ENCODE measurements around the gene HCFC1.

The HCFC1 gene

GRCh38 chrX:153921511-153922446, 49.8 kb downstream of the HCFC1 start:
- DNase-seq, result no peak

- no peak for DNase-seq
Measured at GRCh38 chrX:153921070-153921469, 50.5 kb downstream of the HCFC1 start.

GRCh38 chrX:153920546-153920945, 51.1 kb downstream of the HCFC1 start:
- DNase-seq, result no peak

DNA sequence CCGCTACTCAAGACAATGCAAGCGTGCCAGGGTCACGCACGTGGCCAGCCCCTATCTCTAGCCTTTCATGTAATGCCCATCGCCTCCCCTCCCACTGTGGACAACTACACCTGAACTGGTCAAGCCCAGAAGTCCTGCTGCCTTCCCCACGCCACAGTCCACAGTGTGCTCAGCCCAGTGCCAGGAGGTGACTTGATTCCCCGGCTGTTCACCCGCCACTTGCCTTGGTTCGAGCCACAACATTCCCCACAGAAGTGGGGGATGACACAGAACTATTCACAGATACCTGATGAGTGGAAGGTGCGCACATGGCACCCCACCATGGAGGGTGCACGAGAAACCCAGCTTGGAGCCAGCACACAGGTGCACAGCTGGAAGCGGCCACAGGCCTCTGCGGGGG, 52.3 kb downstream of the HCFC1 start:
- no peak for DNase-seq

DNA sequence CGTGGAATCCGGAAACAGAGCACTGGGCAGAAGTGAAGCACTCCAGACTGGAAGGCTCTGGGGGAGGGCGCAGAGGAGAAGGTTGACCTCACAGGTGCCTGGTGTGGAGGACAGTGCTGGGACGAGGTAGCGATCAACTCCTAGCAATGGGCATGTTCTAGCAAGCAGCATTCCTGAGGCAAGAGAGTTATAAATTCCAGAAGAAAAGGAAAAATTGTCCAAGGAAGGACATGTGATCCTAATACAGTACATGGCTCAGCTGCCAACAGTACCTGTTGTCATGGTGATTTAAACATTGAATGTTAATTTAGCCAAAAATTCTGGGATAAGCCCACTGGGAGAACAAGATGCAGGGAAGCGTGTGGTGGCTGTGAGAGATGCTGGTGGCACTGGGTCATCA, 53.7 kb downstream of the HCFC1 start:
- no peak for DNase-seq

DNA sequence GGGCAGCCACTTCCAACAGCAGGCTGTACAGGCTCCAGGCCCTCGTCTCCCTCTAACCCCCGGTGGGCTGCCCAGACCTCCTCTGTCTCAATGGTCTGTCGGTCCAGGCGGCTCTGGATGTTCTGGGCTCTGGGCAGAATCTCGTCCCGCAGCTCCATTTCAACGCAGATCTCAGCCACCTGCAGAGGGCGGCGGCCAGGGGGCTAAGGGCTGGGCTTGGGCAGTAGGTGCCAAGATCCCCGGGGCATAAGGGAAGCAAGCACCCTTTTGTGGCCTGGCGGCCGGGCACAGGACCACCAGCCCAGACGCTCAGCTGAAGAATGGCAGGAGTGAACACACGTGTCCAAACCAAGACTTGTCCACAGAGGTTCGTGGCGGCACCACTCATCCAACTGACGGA, 57.9 kb downstream of the HCFC1 start:
- no peak for DNase-seq

DNA sequence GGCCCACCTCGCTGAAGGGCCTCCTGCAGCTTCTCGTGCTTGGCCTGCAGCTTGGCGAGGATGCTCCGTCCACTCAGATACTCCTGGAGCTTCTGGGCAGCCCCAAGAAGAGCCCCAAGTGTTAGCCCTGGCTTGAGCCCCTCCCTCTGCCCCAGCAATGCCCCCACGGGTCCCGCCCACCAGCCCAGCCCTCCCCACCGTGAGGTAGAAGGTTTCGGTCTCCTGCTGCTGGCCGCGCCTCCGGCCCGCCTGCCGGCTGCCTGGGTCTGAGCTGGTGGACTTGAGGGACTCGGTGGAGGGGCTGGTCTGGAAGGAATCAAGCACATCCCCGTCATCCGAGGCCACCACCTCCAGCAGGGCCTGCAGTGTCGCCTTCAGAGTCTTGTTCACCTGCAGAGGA, 58.4 kb downstream of the HCFC1 start:
- DNase-seq, result no peak

DNA sequence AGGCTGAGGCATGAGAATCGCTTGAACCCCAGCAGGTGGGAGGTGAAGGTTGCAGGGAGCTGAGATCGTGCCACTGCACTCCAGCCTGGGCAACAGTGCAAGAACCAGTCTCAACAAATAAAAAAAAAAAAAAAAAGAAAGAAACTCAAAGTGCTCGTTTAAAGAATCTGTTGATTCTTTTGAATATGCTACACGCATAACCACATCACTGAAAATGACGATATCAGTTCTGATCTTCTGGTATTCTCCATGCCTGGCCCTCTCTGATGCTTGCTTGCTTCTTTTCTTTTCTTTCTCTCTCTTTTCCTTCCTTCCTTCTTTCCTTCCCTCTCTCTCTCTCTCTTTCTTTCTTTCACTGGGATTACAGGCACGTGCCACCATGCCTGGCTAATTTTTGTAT, 59.8 kb downstream of the HCFC1 start:
- no peak for DNase-seq

- DNase-seq, result no peak
Measured at GRCh38 chrX:153910446-153910845, 61.2 kb downstream of the HCFC1 start.

DNA sequence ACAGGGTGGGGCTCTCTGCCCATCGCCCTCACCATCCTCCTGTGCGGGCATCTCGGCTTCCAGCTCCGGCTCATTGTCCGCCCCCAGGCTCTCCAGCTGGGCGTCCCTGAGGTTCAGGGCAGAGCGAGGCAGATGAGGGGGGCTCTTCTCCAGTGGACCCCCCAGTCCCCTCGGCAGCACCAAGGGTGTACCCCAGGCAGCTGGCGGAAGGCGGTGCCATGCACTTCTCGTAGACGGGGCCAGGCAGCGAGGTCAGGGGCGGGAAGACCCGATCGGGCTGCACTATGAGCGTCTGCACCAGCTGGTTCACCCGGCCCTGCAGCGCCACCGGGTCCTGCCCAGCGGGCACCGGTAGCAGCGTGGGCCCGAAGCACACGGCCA, 61.6 kb downstream of the HCFC1 start:
- no peak for DNase-seq

DNA sequence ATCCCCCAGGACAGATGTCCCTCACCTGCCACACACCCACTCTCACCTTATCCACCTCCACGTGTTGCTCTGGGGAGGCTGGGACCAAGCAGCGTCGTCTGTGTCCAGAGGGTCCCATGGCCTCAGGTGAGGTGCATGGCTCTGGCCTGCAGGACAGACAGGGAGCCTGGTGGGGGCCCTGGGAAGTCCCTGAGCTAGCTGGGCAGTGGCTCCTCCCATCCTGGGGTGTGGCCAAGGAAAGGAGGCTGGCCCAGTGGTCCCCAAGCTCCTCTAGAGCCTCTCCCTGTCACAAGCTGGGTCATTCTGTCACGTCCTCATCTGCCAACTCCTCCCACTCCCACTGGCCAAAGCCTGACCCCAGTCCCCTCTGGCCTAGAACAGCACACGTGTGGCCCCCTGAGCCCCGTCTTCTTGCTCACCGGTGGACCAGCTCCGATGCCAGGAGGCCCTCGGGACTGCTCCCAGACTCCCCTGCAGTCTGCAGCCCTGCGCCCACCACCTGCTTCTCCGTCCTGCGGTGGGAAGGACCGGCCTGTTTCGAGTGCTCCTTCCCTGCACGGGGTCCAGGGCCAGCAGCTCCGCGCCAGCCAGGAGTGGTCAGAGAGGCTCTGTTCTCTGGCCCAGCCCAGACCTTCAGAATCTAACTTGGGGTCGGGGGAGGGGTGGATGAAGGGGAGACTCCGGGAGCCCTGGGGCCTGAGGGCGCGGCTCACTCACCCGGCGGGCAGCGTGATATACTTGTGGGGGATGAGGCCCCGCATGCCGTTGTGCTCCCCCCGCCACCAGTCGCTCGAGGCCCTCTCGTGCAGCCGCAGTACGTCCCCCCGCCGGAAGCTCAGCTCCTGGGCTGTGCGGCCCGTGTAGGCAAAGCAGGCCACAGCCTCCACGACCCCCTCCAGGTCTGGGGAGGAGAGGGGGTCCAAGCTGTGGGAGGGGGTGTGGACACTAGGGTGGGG, 62.3 kb downstream of the HCFC1 start:
- DNase-seq, result no peak

DNA sequence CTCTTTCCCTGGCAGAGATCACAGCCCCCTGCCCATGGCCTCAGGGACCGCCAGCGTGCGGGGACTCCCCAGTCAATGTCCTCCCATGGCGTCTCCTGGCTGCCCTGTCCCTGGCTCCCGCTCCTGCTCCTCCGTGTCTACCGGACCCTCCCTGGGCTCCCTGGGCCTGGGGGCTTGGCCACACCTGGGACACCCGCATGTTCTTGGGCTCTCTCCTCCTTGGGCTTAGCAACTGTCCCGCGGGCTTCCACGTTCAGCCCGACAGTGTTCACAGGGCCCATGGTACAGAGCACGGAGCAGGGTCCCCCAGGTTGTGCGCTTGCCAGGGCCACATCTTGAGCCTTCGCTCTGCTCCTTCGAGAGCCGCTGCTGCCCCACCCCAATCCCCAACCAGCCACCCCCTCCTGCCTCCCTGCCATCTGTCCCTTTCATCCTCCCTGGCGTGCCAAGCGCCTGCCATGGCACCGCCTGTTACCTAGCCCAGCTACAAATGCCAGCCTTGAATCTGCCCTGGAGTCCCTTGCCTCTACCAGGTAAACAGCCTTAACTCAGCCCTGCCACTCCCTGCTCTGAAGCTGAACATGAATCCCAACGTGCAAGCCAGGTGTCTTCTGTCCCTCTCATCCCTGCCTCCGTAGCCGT, 63.3 kb downstream of the HCFC1 start:
- DNase-seq, result no peak

- DNase-seq, result no peak
Measured at GRCh38 chrX:153907456-153907855, 64.2 kb downstream of the HCFC1 start.

GRCh38 chrX:153906126-153906917, 65.3 kb downstream of the HCFC1 start:
- DNase-seq, result no peak

- no peak for DNase-seq
Measured at GRCh38 chrX:153905481-153906095, 66.0 kb downstream of the HCFC1 start.

DNA sequence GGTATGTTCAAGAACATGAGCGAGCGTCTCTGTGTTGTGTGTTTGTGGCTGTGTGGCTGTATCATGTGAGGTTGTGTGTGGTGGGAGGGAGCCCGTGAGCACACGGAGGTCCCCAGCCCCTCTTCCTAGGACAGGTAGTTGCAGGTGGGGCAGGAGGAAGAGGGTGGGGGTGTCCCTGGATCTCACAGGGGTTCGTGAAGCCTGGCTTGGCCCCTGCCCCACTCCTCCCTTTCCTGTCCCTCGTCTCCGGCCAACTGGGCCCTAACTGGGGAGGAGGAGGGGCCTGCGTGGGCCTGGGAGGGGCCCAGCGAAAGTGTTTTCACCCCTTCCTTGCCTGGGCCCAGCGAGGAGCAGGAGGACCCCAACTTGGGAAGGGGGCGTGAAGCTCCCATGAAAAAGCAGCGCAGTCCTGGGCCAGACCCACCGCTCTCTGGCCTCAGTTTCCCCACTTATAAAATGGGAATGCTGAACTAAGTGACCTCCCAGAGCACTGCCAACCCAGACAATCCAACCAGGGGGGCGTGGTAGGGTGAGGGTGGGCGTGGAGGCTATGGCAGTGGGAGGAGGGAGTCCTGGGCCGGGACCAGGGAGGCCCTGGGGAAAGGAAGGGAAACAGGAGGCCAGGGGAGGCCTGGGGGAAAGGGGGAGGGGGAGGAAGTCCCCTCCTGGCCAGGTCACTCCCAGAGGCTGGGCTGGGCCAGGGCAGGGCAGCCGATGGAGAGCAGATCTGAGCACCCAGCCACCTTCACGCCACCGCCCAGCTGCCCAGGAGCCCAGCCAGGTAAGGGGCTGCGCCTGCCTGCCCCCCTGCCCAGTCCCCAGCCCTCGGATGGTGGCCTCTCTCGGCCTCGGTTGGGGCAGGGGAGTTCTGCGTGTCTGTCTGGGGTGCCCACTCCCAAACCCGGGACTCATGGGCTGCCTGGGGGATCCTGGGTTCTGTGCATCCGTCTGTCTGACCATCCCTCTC, 67.3 kb downstream of the HCFC1 start, which contains the start of gene AVPR2:
TSS of gene AVPR2 (plus strand) at position 683 of the 967 bp plus-strand sequence. CDS start 473 bp downstream, outside the sequence.
- no peak for DNase-seq

DNA sequence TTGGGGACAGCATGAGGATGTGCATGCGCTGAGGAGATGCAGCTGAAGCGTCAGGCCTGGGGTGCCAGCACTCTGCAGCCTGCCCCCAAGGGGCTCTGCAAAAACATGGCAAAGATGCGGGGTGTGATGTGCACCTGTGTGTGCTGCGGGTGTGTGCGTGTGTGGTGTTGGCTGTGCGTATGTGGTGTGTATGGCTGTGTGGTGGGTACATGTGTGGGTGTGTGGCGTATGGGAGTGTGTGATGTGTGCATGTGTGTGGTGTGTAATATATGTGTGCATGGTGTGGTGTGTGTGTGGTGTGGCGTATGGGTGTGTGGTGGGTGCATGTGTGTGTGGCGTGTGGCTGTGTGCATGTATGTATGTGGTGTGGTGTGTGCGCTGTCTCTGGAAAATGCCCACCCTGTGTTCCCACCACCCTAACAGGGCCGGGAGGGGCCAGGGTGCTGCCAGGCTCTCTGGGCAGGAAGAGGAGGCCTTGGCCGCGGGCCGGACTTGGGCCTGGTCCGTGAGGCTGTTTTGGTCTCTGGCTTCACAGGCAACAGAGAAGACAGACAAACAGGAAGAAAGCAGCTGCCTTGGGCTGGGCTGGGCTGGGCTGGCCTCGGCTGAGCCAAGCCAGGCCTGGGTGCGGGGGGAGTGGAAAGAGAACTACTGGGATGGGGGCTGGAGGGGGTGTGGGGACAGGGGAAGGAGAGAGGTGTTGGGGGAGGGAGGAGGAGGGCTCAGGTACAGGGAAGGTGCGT, 68.2 kb downstream of the HCFC1 start:
- DNase-seq, result no peak

DNA sequence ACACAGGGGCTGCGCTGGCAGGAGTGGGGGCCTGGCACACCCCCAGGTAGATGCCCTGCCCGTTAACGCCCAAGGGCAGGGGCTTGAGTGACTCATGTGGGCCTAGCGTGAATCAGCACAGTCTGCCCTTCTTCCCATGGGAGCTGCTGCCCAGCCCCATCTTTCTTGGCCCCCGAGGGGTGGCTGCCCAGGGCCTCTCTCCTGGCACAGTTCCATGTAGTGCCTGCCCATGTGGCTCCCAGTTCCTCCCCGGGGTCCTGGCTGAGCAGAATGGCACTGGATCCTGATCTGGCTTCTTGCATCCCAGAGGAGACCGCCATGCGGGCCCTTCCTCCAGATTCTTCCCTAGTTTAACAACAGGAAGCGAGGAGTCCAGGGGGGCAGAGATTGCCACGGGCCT, 69.2 kb downstream of the HCFC1 start:
- DNase-seq, result no peak

GRCh38 chrX:153901753-153902140, 69.9 kb downstream of the HCFC1 start:
- no peak for DNase-seq

Measured in NCI-H1417 treated with DMSO at 0.1 percent for 48 hours (cell line).